K562 (cell line): Measurements from ENCODE around the gene GTF2I. TPM values are rescaled to one million over a fixed set of nuclear protein-coding genes. Genes with fewer than 3 reads are reported as not detected.

ENCODE experiments used
- CREB1 ChIP-seq, 2 experiments: sonication (generic) in 1 of 2; formaldehyde crosslinking in 1 of 2; IDR thresholded peaks; 2 replicates each; pipeline versions ENCODE4 v1.6.1 to v1.8.0; 2012 to 2022; ENCODE audit warnings: inconsistent platforms in 1 of 2, mild to moderate bottlenecking in 1 of 2, missing genetic modification reagents in 1 of 2, moderate library complexity in 1 of 2
- DLX4 ChIP-seq: fragments of 250-450 bp; sonication (Bioruptor Pico); IDR thresholded peaks from 2 replicates; pipeline ENCODE4 v1.6.1; 2021; ENCODE audit warnings: mild to moderate bottlenecking
- GMEB1 ChIP-seq: fragments of 250-450 bp; sonication (Bioruptor Pico); IDR thresholded peaks from 2 replicates; pipeline ENCODE4 v1.4.0; 2020; ENCODE audit warnings: mild to moderate bottlenecking
- HMG20A ChIP-seq: fragments of 450-650 bp; formaldehyde crosslinking; conservative IDR thresholded peaks from 2 replicates; pipeline ENCODE4 v1.4.0; 2020; ENCODE audit warnings: mild to moderate bottlenecking, mixed read lengths
- HOMEZ ChIP-seq: fragments of 250-450 bp; sonication (Bioruptor Pico); IDR thresholded peaks from 2 replicates; pipeline ENCODE4 v1.4.0; 2020; ENCODE audit warnings: mild to moderate bottlenecking, moderate library complexity
- MCM7 ChIP-seq, 2 experiments: fragments of 450-650 bp; IDR thresholded peaks; 2 replicates each; pipeline ENCODE4 v1.6.1; 2016 to 2018
- MEF2D ChIP-seq: conservative IDR thresholded peaks from 2 replicates; pipeline ENCODE4 v1.6.1; 2016; ENCODE audit warnings: low read depth, missing genetic modification characterization, missing compliant biosample characterization
- NFRKB ChIP-seq: fragments of 450-650 bp; IDR thresholded peaks from 2 replicates; pipeline ENCODE4 v1.6.1; 2016; ENCODE audit warnings: low read depth
- NRF1 ChIP-seq, 2 experiments: fragments of 450-650 bp; IDR thresholded peaks in 1 of 2; conservative IDR thresholded peaks in 1 of 2; 2 replicates each; pipeline ENCODE4 v1.6.1; 2014; ENCODE audit warnings: mild to moderate bottlenecking in 2 of 2
- POLR2A ChIP-seq: fragments of 450-650 bp; conservative IDR thresholded peaks from 2 replicates; pipeline ENCODE4 v1.6.1; 2016
- POLR2H ChIP-seq: IDR thresholded peaks from 2 replicates; pipeline ENCODE4 v1.6.1; 2016; ENCODE audit warnings: missing genetic modification characterization, low read depth, mild to moderate bottlenecking, control low read depth, missing compliant biosample characterization, moderate library complexity
- PRPF4 ChIP-seq: fragments of 200-400 bp; formaldehyde crosslinking; IDR thresholded peaks from one replicate; pipeline ENCODE4 v1.6.1; 2017; ENCODE audit warnings: low read length, low read depth, mild to moderate bottlenecking; ENCODE audit not compliant: insufficient read depth, poor library complexity, severe bottlenecking
- PTBP1 ChIP-seq: fragments of 200-400 bp; formaldehyde crosslinking; IDR thresholded peaks from 2 replicates; pipeline ENCODE4 v1.6.1; 2017; ENCODE audit warnings: low read depth, low read length
- SMAD4 ChIP-seq: fragments of 250-450 bp; sonication (Bioruptor Pico); conservative IDR thresholded peaks from 2 replicates; pipeline ENCODE4 v1.8.0; 2021; ENCODE audit warnings: inconsistent platforms, mild to moderate bottlenecking, moderate library complexity
- SNAPC5 ChIP-seq: fragments of 250-450 bp; sonication (Bioruptor Pico); IDR thresholded peaks from 2 replicates; pipeline ENCODE4 v1.8.0; 2021; ENCODE audit warnings: moderate library complexity, mild to moderate bottlenecking, inconsistent platforms
- STAT5B ChIP-seq: fragments of 250-450 bp; sonication (Bioruptor Pico); IDR thresholded peaks from 2 replicates; pipeline ENCODE4 v1.8.0; 2021; ENCODE audit warnings: mild to moderate bottlenecking, inconsistent platforms
- TARDBP ChIP-seq: fragments of 450-650 bp; IDR thresholded peaks from 2 replicates; pipeline ENCODE4 v1.6.1; 2016
- TCF3 ChIP-seq: sonication (generic); formaldehyde crosslinking; IDR thresholded peaks from 2 replicates; pipeline ENCODE4 v1.4.0; 2020; ENCODE audit warnings: mild to moderate bottlenecking, missing genetic modification reagents
- THAP12 ChIP-seq: fragments of 250-450 bp; sonication (Bioruptor Pico); IDR thresholded peaks from 2 replicates; pipeline ENCODE4 v1.9.0; 2021; ENCODE audit warnings: mild to moderate bottlenecking, inconsistent platforms
- ZNF263 ChIP-seq: sonication (generic); formaldehyde crosslinking; IDR thresholded peaks from 2 replicates; pipeline ENCODE4 v1.8.0; 2022; ENCODE audit warnings: mild to moderate bottlenecking, missing genetic modification reagents, borderline replicate concordance
- ZNF431 ChIP-seq: sonication (generic); formaldehyde crosslinking; IDR thresholded peaks from 2 replicates; pipeline ENCODE4 v1.8.0; 2022; ENCODE audit warnings: mild to moderate bottlenecking, missing genetic modification reagents
- ZNF695 ChIP-seq: fragments of 450-650 bp; formaldehyde crosslinking; IDR thresholded peaks from 2 replicates; pipeline ENCODE4 v1.4.0; 2020; ENCODE audit warnings: mild to moderate bottlenecking, moderate library complexity
- ZNF785 ChIP-seq: fragments of 250-450 bp; sonication (Bioruptor Pico); IDR thresholded peaks from 2 replicates; pipeline ENCODE4 v1.4.0; 2020; ENCODE audit warnings: mild to moderate bottlenecking
- ZSCAN32 ChIP-seq: fragments of 450-650 bp; formaldehyde crosslinking; IDR thresholded peaks from 2 replicates; pipeline ENCODE4 v1.4.0; 2020; ENCODE audit warnings: mild to moderate bottlenecking, moderate library complexity
- polyA plus RNA-seq, 8 experiments: library from polyadenylated mRNA; depleted of rRNA in 4 of 8; stranded (reverse) in 5 of 8; unstranded in 3 of 8; fragments of >200 nt; fragmentation: Nextera tagmentation in 2 of 8; fragmentation: Illumina TruSeq in 1 of 8; extraction: Ambion mirVana in 2 of 8; extraction: Trizol in 1 of 8; gene quantifications; 2 replicates each; pipeline versions ENCODE4 v1.2.1 to v1.2.3, GENCODE V29; 2011 to 2014; ENCODE audit warnings: inconsistent platforms in 1 of 8, missing spikeins in 1 of 8
- total RNA-seq, 7 experiments: library from RNA; depleted of rRNA in 6 of 7; stranded (reverse); fragments of >200 nt in 6 of 7; fragmentation: Illumina TruSeq in 2 of 7; extraction: Trizol in 2 of 7; gene quantifications; 2 replicates each; pipeline versions ENCODE4 v1.2.1 to v1.2.3, GENCODE V29; 2011 to 2021; ENCODE audit warnings: low replicate concordance in 1 of 7

GTF2I gene
- total and polyA plus RNA-seq, 9 of the 15 experiments (the other 6 are each of a cell fraction or from before 2014, with no cell fraction given), result 8.4 to 161 (median 90.0) TPM

GRCh38 chr7:74658178-74659004, 873 bp downstream of the GTF2I start (continued):
- no peak for TF ChIP-seq SNAPC5 (CRISPR knock-in tag)
- TF ChIP-seq THAP12 (CRISPR knock-in tag), result no peak
- TF ChIP-seq ZNF431, result no peak
- TF ChIP-seq ZSCAN32 (CRISPR knock-in tag), result no peak
- no peak for TF ChIP-seq ZNF263 (CRISPR knock-in tag)
- TF ChIP-seq NRF1 (conservative IDR thresholded peaks at IDR 0.05 in 1 of 2, IDR thresholded peaks at IDR 0.05 in 1 of 2), result peak in 1 of 2 experiments; percentile 86; a peak in 2 of 4 replicates
- TF ChIP-seq TARDBP, result peak; percentile 61; the same call in 1 of the 2 replicates
- peak; percentile 75 for TF ChIP-seq PRPF4
- TF ChIP-seq SMAD4, result peak; percentile 35; the same call in 1 of the 2 replicates
- no peak for TF ChIP-seq STAT5B (CRISPR knock-in tag)
- TF ChIP-seq CREB1 (IDR thresholded peaks at IDR 0.05), result peak; percentile 44; the same call in 1 of the 2 replicates
- TF ChIP-seq CREB1 (CRISPR knock-in tag; IDR thresholded peaks at IDR 0.05), result no peak
- TF ChIP-seq ZNF785 (CRISPR knock-in tag), result no peak
- TF ChIP-seq HOMEZ, result no peak
- TF ChIP-seq GMEB1 (CRISPR knock-in tag), result peak; percentile 90
- no peak for TF ChIP-seq MCM7 (IDR thresholded peaks at IDR 0.05)
- TF ChIP-seq POLR2A, result no peak
- no peak for TF ChIP-seq TCF3 (CRISPR knock-in tag)
- no peak for TF ChIP-seq ZNF695
- TF ChIP-seq MEF2D (tag), result no peak
- TF ChIP-seq NFRKB, result no peak
- TF ChIP-seq HMG20A (CRISPR knock-in tag), result no peak
- no peak for TF ChIP-seq DLX4
- no peak for TF ChIP-seq PTBP1
- no peak for TF ChIP-seq POLR2H (tag)
